Left lung (tissue), 14 donors: ENCODE measurements around the gene FPGT. TPM values are rescaled to one million over a fixed set of nuclear protein-coding genes. Genes with fewer than 3 reads are reported as not detected.
"Not testable (repeated sequence)": the region's sequence is repeated elsewhere in the genome, so short reads cannot be mapped to it uniquely, and the experiment has no call there.

Experiments used
- ATAC-seq: fragments of 200-7000 bp; cut with Tn5 transposase; one replicate; pipeline ENCODE4 v1.9.1; 2020; ENCODE audit warnings: moderate library complexity
- DNase-seq, 4 donors: peaks; one replicate each; pipeline ENCODE4 v3.0.0-alpha.2; 2013 to 2020
- H3K27ac ChIP-seq, 2 donors: fragments of 200-600 bp; sonication (generic) in 1 of 2; one replicate each; pipeline versions ENCODE4 v1.5.0 to v1.8.0; 2020 to 2021
- H3K27me3 ChIP-seq, 2 donors: fragments of 200-600 bp; sonication (generic) in 1 of 2; one replicate each; pipeline versions ENCODE4 v1.5.0 to v1.8.0; 2020 to 2021
- H3K36me3 ChIP-seq, 2 donors: fragments of 200-600 bp; sonication (generic) in 1 of 2; one replicate each; pipeline versions ENCODE4 v1.5.0 to v1.8.0; 2020 to 2021
- H3K4me1 ChIP-seq, 2 donors: fragments of 200-600 bp; one replicate each; pipeline ENCODE4 v1.8.0; 2021
- H3K4me3 ChIP-seq, 2 donors: fragments of 200-600 bp; sonication (generic) in 1 of 2; one replicate each; pipeline versions ENCODE4 v1.5.0 to v1.8.0; 2020 to 2021; ENCODE audit warnings: mild to moderate bottlenecking in 1 of 2
- H3K9me3 ChIP-seq, 2 donors: fragments of 200-600 bp; sonication (generic) in 1 of 2; one replicate each; pipeline versions ENCODE4 v1.5.0 to v1.8.0; 2020 to 2021
- intact Hi-C, 2 donors: fragments of 100-400 bp; cut with DNase I; formaldehyde crosslinking; loops; one replicate each; pipeline versions ENCODE4 v1.11.2 to v1.14.2; 2022
- long read RNA-seq, 12 donors: library from polyadenylated mRNA in 2 of 12; unstranded in 2 of 12; transcript quantifications; one replicate each; pipeline ENCODE4 v2.0.0 and lab custom pipeline, GENCODE V29; 2019 to 2026
- polyA plus RNA-seq, 6 donors: library from polyadenylated mRNA; unstranded; fragments of 120-200 nt; gene quantifications; one replicate each; pipeline ENCODE4 v1.2.1, GENCODE V29; 2013; ENCODE audit not compliant: insufficient read length in 6 of 6
- total RNA-seq, 2 donors: library from RNA; stranded (reverse); fragmentation: NEBNext Ultra II Directional; extraction: Animal tissue kit (Norgen Biotek cat#: 25700); gene quantifications; one replicate each; pipeline ENCODE4 v1.2.1, GENCODE V29; 2021
- TF ChIP-seq, protein P1 (sequence below), 2 donors: fragments of 200-600 bp; sonication (generic) in 1 of 2; IDR thresholded peaks; one replicate each; pipeline versions ENCODE4 v1.5.0 to v1.8.0; 2021; ENCODE audit warnings: antibody characterized with exemption in 2 of 2
- donor health status: DM: no; HTN: yes; CAD: no.
- donor health status: DM: no; HTN: no; CAD: no.

Gene FPGT
- 10 to 100 TPM; 20.9 to 23.6 TPM for total RNA-seq
- 10 to 100 TPM; 21.5 to 27.0 (median 24.3) TPM for polyA plus RNA-seq
- long read RNA-seq, donor 1, transcript FPGT-202 (4 exons, 3,254 nt), result major isoform, 13 of 15 reads
- long read RNA-seq, donor 1, partial matches to known transcripts, result 0 of 15 reads
- long read RNA-seq, donor 1, other reads (novel, unspliced or antisense), result 0 of 15 reads
- long read RNA-seq, donor 2, transcript FPGT-202 (4 exons, 3,254 nt), result major isoform, 8 of 11 reads
- long read RNA-seq, donor 2, partial matches to known transcripts, result 0 of 11 reads
- long read RNA-seq, donor 2, other reads (novel, unspliced or antisense), result 0 of 11 reads
- long read RNA-seq, donor 3, transcript FPGT-202 (4 exons, 3,254 nt), result major isoform, 7 of 9 reads
- long read RNA-seq, donor 3, partial matches to known transcripts, result 0 of 9 reads
- long read RNA-seq, donor 3, other reads (novel, unspliced or antisense), result 0 of 9 reads
- long read RNA-seq, donor 4, partial matches to known transcripts, result 1 of 1 reads
- long read RNA-seq, donor 4, other reads (novel, unspliced or antisense), result 0 of 1 reads
- long read RNA-seq, donor 5, partial matches to known transcripts, result 6 of 10 reads
- long read RNA-seq, donor 5, other reads (novel, unspliced or antisense), result 0 of 10 reads
- long read RNA-seq, donor 6, transcript FPGT-202 (4 exons, 3,254 nt), result major isoform, 7 of 8 reads
- long read RNA-seq, donor 6, partial matches to known transcripts, result 0 of 8 reads
- long read RNA-seq, donor 6, other reads (novel, unspliced or antisense), result 0 of 8 reads
- long read RNA-seq, donor 7, partial matches to known transcripts, result 0 of 3 reads
- long read RNA-seq, donor 7, other reads (novel, unspliced or antisense), result 0 of 3 reads
- long read RNA-seq, donor 8, transcript FPGT-202 (4 exons, 3,254 nt), result major isoform, 8 of 9 reads
- long read RNA-seq, donor 8, partial matches to known transcripts, result 0 of 9 reads
- long read RNA-seq, donor 8, other reads (novel, unspliced or antisense), result 0 of 9 reads
- long read RNA-seq, donor 9, result 0 reads
- long read RNA-seq, donor 10, partial matches to known transcripts, result 1 of 3 reads
- long read RNA-seq, donor 10, other reads (novel, unspliced or antisense), result 1 of 3 reads
- long read RNA-seq, donor 11, transcript FPGT-202 (4 exons, 3,254 nt), result major isoform, 5 of 6 reads
- long read RNA-seq, donor 11, partial matches to known transcripts, result 0 of 6 reads
- long read RNA-seq, donor 11, other reads (novel, unspliced or antisense), result 0 of 6 reads
- long read RNA-seq, donor 12, transcript FPGT-202 (4 exons, 3,254 nt), result major isoform, 7 of 10 reads
- long read RNA-seq, donor 12, partial matches to known transcripts, result 0 of 10 reads
- long read RNA-seq, donor 12, other reads (novel, unspliced or antisense), result 0 of 10 reads

DNA sequence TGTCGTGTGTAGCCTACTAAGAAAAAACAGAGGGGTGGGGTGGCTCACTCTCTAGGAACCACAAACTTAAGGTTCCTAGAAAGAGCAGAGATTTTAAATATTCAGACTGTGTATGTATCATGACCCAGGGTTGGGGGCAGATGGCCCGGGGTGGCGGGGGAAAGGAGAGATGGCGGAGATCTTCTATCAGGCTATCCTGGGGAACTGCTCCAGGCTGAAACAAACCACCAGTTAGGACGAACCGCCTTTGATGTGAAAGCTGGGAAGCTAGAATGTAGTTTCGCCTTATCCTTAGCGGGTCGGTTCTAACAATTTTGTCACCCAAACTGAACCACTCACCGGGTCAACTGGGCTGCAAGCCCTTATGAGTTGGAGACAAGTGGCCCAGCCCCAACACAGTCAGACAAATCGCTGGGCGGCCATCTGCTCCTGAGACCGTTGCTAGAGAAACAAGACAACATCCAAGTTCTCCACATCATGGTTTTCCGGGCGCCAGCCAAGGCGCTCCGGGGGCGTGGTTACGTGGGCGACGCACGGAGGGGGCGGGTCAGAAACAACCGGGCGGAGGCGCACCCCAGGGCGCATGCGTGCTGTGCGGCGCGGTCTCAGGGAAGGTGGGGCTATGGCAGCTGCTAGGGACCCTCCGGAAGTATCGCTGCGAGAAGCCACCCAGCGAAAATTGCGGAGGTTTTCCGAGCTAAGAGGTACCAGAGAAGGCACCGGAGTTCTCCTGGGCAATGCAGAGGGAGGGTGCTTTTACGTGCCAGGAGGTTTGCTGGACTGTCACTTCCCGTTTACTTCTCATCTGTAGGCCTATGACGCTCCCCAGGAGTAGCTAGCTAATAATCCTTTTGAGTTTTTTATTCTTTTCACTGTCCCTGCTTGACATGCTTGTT is at the start of gene FPGT, which contains the start of gene LRRIQ3:
Gene FPGT (plus strand): TSS at position 586 of the 896 bp plus-strand sequence. CDS start 37 bp downstream, at position 623.
Gene LRRIQ3 (minus strand): TSS at position 520 of the 896 bp plus-strand sequence. CDS start 14,492 bp downstream, outside the sequence.
- TF ChIP-seq, protein P1, sequence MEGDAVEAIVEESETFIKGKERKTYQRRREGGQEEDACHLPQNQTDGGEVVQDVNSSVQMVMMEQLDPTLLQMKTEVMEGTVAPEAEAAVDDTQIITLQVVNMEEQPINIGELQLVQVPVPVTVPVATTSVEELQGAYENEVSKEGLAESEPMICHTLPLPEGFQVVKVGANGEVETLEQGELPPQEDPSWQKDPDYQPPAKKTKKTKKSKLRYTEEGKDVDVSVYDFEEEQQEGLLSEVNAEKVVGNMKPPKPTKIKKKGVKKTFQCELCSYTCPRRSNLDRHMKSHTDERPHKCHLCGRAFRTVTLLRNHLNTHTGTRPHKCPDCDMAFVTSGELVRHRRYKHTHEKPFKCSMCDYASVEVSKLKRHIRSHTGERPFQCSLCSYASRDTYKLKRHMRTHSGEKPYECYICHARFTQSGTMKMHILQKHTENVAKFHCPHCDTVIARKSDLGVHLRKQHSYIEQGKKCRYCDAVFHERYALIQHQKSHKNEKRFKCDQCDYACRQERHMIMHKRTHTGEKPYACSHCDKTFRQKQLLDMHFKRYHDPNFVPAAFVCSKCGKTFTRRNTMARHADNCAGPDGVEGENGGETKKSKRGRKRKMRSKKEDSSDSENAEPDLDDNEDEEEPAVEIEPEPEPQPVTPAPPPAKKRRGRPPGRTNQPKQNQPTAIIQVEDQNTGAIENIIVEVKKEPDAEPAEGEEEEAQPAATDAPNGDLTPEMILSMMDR (IDR thresholded peaks at IDR 0.05), result no peak
- DNase-seq, result peak; percentile 95 to 99 (median 98)
- peaks cover 0 to 13% of the 10 kb centered on the region in 2 donors for H3K4me1 ChIP-seq
- H3K27ac ChIP-seq, result peak within 1 kb of the TSS; percentile 84 to 86
- H3K27me3 ChIP-seq, result no peaks in the 10 kb centered on the region
- H3K36me3 ChIP-seq, result peaks cover 0 to 17% of the 10 kb centered on the region in 2 donors
- peak within 1 kb of the TSS; percentile 48 to 54 for H3K4me3 ChIP-seq
- ATAC-seq, result peak; percentile 100
- no peaks in the 10 kb centered on the region for H3K9me3 ChIP-seq
- intact Hi-C loops, result no loop called here

DNA sequence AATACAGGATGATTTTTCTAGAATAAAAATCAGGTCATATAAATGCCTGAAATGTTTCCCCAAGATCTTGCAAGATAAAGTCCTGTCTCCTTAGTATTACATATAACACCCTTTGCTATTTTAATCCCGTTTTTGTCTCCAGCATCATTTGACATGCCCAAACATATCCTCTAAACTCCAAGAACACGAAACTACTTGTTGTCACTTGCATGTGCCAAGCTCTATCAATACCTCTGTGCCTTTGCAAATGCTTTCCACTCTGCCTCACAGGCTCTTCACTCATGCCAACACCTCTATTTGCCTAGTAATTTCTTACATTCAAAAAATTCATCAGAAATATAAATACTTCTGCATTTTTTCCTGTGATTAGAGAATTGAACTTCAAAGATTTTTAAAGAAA is 38.0 kb upstream of the FPGT start:
- Histone ChIP-seq H3K27me3 (no peaks in the 10 kb centered on the region), H3K4me1 (no peaks in the 10 kb centered on the region), H3K9me3 (no peaks in the 10 kb centered on the region), H3K27ac (no peak overlapping the region), H3K4me3 (no peak overlapping the region), H3K36me3 (no peaks in the 10 kb centered on the region)
- no peak for ATAC-seq
- TF ChIP-seq, protein P1 (IDR thresholded peaks at IDR 0.05), result no peak
- intact Hi-C loops, result no loop called here
- no peak for DNase-seq

DNA sequence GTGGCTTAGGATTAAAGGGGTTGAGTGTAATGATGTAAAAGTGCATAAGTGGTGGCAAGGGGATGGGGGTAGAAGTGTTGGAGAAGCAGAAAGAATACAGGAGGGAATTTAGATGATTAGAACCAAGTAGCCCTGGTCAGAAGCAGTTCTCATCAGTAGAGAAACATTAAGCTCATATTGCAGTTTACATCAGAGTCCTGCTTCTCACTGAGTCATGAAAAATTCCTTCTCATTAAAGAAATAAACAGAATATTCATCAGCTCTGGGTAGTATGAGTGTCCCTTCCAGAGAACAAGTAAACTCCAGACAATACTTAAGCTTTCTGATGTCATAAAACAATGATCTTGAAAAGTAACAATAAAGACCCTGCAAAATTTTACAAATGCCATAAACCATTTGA is 36.5 kb upstream of the FPGT start:
- Histone ChIP-seq H3K4me3 (no peak overlapping the region), H3K36me3 (no peaks in the 10 kb centered on the region), H3K27ac (no peak overlapping the region), H3K4me1 (no peaks in the 10 kb centered on the region), H3K27me3 (no peaks in the 10 kb centered on the region), H3K9me3 (no peaks in the 10 kb centered on the region)
- no peak for ATAC-seq
- intact Hi-C loops, result no loop called here
- TF ChIP-seq, protein P1 (IDR thresholded peaks at IDR 0.05), result no peak
- DNase-seq, result no peak

DNA sequence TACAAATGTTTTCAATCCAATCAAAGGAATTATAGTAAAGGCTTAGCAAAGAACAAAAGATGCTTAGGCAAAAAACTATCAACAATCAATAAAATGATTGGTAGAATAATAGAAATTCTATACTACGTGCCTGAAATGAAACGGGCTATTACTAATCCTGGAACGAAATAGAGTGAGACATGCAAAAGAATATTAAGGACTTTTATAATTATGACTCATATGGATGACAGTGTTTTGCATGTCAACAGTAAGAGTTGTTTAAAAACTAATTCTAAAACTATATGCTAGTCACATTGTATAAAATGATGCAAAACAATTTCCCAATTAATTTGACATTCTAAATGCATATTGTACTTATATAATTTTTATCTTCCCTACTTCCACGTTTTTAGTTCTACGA is 35.7 kb upstream of the FPGT start:
- no peak overlapping the region for H3K4me3 ChIP-seq
- no peaks in the 10 kb centered on the region for H3K4me1 ChIP-seq
- ATAC-seq, result no peak
- TF ChIP-seq, protein P1 (IDR thresholded peaks at IDR 0.05), result no peak
- no peaks in the 10 kb centered on the region for H3K36me3 ChIP-seq
- no peak for DNase-seq
- intact Hi-C loops, result no loop called here
- no peaks in the 10 kb centered on the region for H3K9me3 ChIP-seq
- H3K27me3 ChIP-seq, result no peaks in the 10 kb centered on the region
- H3K27ac ChIP-seq, result no peak overlapping the region

DNA sequence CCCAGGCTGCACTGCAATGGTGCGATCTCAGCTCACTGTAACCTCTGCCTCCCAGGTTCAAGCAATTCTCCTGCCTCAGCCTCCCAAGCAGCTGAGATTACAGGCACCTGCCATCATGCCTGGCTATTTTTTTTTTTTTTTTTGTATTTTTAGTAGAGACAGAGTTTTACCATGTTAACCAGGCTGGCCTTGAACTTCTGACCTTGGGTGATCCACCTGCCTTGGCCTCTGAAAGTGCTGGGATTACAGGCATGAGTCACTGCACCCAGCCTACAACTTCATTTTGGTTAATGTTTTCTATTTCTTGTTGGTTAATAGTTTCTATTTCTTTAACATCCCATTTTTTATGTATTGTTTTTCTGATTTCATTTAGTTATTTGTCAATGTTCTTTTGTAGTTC is 23.6 kb upstream of the FPGT start:
- DNase-seq, ATAC-seq, H3K27ac ChIP-seq, H3K4me3 ChIP-seq, H3K4me1 ChIP-seq, H3K36me3 ChIP-seq, intact Hi-C loops, H3K27me3 ChIP-seq: not testable (repeated sequence)
- H3K9me3 ChIP-seq, result peaks cover 0 to 23% of the 10 kb centered on the region in 2 donors
